Caco-2 (cell line): Measurements from ENCODE around the gene ZNF765. TPM values are rescaled to one million over a fixed set of nuclear protein-coding genes. Genes with fewer than 3 reads are reported as not detected.
"Not testable (repeated sequence)": the region's sequence is repeated elsewhere in the genome, so short reads cannot be mapped to it uniquely, and the experiment has no call there.

Source experiments
- BruUV-seq: library from RNA; stranded (reverse); fragments of 400-500 nt; replicated peaks from 2 replicates; lab custom pipeline; 2021; lab: Mats Ljungman, UMichigan
- CTCF ChIA-PET: fragments of 300-600 bp; sonication (Branson Sonifier 250); formaldehyde crosslinking; loops from one replicate; lab custom pipeline; 2022; ENCODE audit warnings: antibody characterized with exemption; lab: Charles Lee
- POLR2A ChIA-PET: fragments of 300-600 bp; sonication (Branson Sonifier 250); formaldehyde crosslinking; loops from one replicate; lab custom pipeline; 2022; ENCODE audit warnings: antibody characterized with exemption; lab: Charles Lee
- DNase-seq, 2 experiments: peaks; one replicate each; pipeline versions ENCODE4 v3.0.0 to v3.0.0-alpha.2; 2020 to 2022
- H3K27me3 ChIP-seq: replicated peaks from 2 replicates; pipeline ENCODE4 v1.6.0; 2011; ENCODE audit warnings: low read length; ENCODE audit not compliant: control insufficient read depth, insufficient read depth
- H3K36me3 ChIP-seq: 2 replicates; pipeline ENCODE4 v1.5.1; 2011; ENCODE audit warnings: low read length; ENCODE audit not compliant: control insufficient read depth, insufficient read depth
- H3K4me1 ChIP-seq: fragments of 250-450 bp; sonication (Bioruptor Pico); 2 replicates; pipeline ENCODE4 v1.5.1; 2020; ENCODE audit warnings: mild to moderate bottlenecking
- H3K4me3 ChIP-seq: 2 replicates; pipeline ENCODE4 v1.5.1; 2011; ENCODE audit warnings: low read depth, mild to moderate bottlenecking, control low read depth, low read length
- H3K9me3 ChIP-seq: fragments of 250-450 bp; sonication (Bioruptor Pico); 2 replicates; pipeline ENCODE4 v1.5.1; 2020; ENCODE audit warnings: mild to moderate bottlenecking, moderate library complexity
- H3K27ac Mint-ChIP-seq: one replicate; pipeline ENCODE4 v1.8.0; 2022; ENCODE audit warnings: mixed read lengths; ENCODE audit not compliant: unreplicated experiment
- H3K27me3 Mint-ChIP-seq: one replicate; pipeline ENCODE4 v1.8.0; 2022; ENCODE audit warnings: mixed read lengths; ENCODE audit not compliant: insufficient read depth, unreplicated experiment
- H3K36me3 Mint-ChIP-seq: one replicate; pipeline ENCODE4 v1.8.0; 2022; ENCODE audit warnings: mild to moderate bottlenecking, mixed read lengths; ENCODE audit not compliant: insufficient read depth, unreplicated experiment
- H3K4me1 Mint-ChIP-seq: one replicate; pipeline ENCODE4 v1.8.0; 2022; ENCODE audit warnings: low read depth, mixed read lengths; ENCODE audit not compliant: unreplicated experiment
- H3K4me3 Mint-ChIP-seq: one replicate; pipeline ENCODE4 v1.8.0; 2022; ENCODE audit warnings: mild to moderate bottlenecking, moderate library complexity, mixed read lengths; ENCODE audit not compliant: unreplicated experiment
- H3K9me3 Mint-ChIP-seq: one replicate; pipeline ENCODE4 v1.8.0; 2022; ENCODE audit warnings: mixed read lengths; ENCODE audit not compliant: unreplicated experiment
- CTCF ChIP-seq, 2 experiments: fragments of 200-600 bp in 1 of 2; IDR thresholded peaks; 1 replicate in 1 of 2; 2 replicates in 1 of 2; pipeline versions ENCODE4 v1.5.1 to v1.8.0; 2011 to 2022; ENCODE audit warnings: antibody characterized with exemption in 1 of 2, control low read depth in 1 of 2, inconsistent platforms in 1 of 2, low read depth in 1 of 2, low read length in 1 of 2, mild to moderate bottlenecking in 1 of 2, moderate library complexity in 1 of 2; ENCODE audit not compliant: insufficient read depth in 1 of 2, severe bottlenecking in 1 of 2, unreplicated experiment in 1 of 2
- intact Hi-C: fragments of 100-400 bp; cut with micrococcal nuclease; formaldehyde crosslinking; loops from one replicate; pipeline ENCODE4 v1.10.0; 2022; ENCODE audit not compliant: unreplicated experiment
- total RNA-seq: library from RNA; stranded (reverse); gene quantifications from 2 replicates; pipeline ENCODE4 v1.2.3, GENCODE V29; 2022

Gene ZNF765
- total RNA-seq, 1 experiment from 2014 or later, result 13.1 TPM

- DNase-seq, result no peak
- no peaks in the 10 kb centered on the region for H3K27me3 Mint-ChIP-seq
- H3K4me1 Mint-ChIP-seq, result peaks cover 19% of the 10 kb centered on the region
- TSS peak; percentile 64 for BruUV-seq
- Histone ChIP-seq H3K4me3 (peak overlapping the region; percentile 94), H3K9me3 (peaks cover 12% of the 10 kb centered on the region; the same call in 1 of the 2 replicates), H3K27me3 (no peaks in the 10 kb centered on the region), H3K36me3 (no peaks in the 10 kb centered on the region), H3K4me1 (no peaks in the 10 kb centered on the region)
- H3K9me3 Mint-ChIP-seq, result peaks cover 43% of the 10 kb centered on the region
- H3K36me3 Mint-ChIP-seq, result peaks cover 13% of the 10 kb centered on the region
- intact Hi-C loops, result loop anchor here (5.0 kb wide), 1 partner anchor 35 kb away; the partner anchor contains the start of gene ZNF761
- ChIA-PET POLR2A (no interaction called here), CTCF (no interaction called here)
- no peak for TF ChIP-seq CTCF (IDR thresholded peaks at IDR 0.05; ENCODE audit: insufficient read depth in 1 of 2, low read depth in 1 of 2, low read length in 1 of 2, severe bottlenecking in 1 of 2, unreplicated experiment in 1 of 2)
- peak overlapping the region; percentile 92 for H3K4me3 Mint-ChIP-seq
- H3K27ac Mint-ChIP-seq, result peak overlapping the region; percentile 80
Observed at GRCh38 chr19:53466726-53467484, 72.0 kb downstream of the ZNF765 start.

GRCh38 chr19:53467485-53468262 is 72.7 kb downstream of the ZNF765 start, which contains the start of gene ZNF813:
TSS of gene ZNF813 (plus strand) at chr19:53467733. CDS start at chr19:53483823, 16,090 bp downstream.
- DNase-seq, result peak; percentile 94 to 95
- Histone ChIP-seq H3K36me3 (no peaks in the 10 kb centered on the region; the same call in 1 of the 2 replicates), H3K27me3 (no peaks in the 10 kb centered on the region), H3K4me1 (no peaks in the 10 kb centered on the region), H3K4me3 (peak within 1 kb of the TSS; percentile 94), H3K9me3 (peaks cover 11% of the 10 kb centered on the region; the same call in 1 of the 2 replicates)
- Mint-ChIP-seq H3K9me3 (peaks cover 39% of the 10 kb centered on the region), H3K27ac (peak within 1 kb of the TSS; percentile 80), H3K4me1 (peaks cover 19% of the 10 kb centered on the region), H3K27me3 (no peaks in the 10 kb centered on the region), H3K4me3 (peak within 1 kb of the TSS; percentile 92), H3K36me3 (peaks cover 12% of the 10 kb centered on the region)
- no peak for TF ChIP-seq CTCF (IDR thresholded peaks at IDR 0.05; ENCODE audit: insufficient read depth in 1 of 2, low read depth in 1 of 2, low read length in 1 of 2, severe bottlenecking in 1 of 2, unreplicated experiment in 1 of 2)
- BruUV-seq, result no TSS peak
- CTCF ChIA-PET, result no interaction called here
- POLR2A ChIA-PET, result no interaction called here
- intact Hi-C loops, result loop anchor here (5.0 kb wide), 1 partner anchor 35 kb away; the partner anchor contains the start of gene ZNF761

GRCh38 chr19:53468628-53469027 is 73.7 kb downstream of the ZNF765 start:
- TSS peak; percentile 52 for BruUV-seq
- peaks cover 19% of the 10 kb centered on the region for H3K4me1 Mint-ChIP-seq
- H3K27ac Mint-ChIP-seq, result peak overlapping the region; percentile 80
- H3K27me3 Mint-ChIP-seq, DNase-seq, H3K27me3 ChIP-seq, H3K4me1 ChIP-seq, POLR2A ChIA-PET, H3K36me3 ChIP-seq, CTCF ChIA-PET, H3K36me3 Mint-ChIP-seq, H3K9me3 ChIP-seq: not testable (repeated sequence)
- H3K4me3 ChIP-seq, result peak overlapping the region; percentile 94
- H3K4me3 Mint-ChIP-seq, result peak overlapping the region; percentile 92
- peaks cover 29% of the 10 kb centered on the region for H3K9me3 Mint-ChIP-seq
- intact Hi-C loops, result loop anchor here (5.0 kb wide), 1 partner anchor 36 kb away; the partner anchor contains the start of gene ZNF761
